Activated CD8-positive, alpha-beta T cell treated with anti-CD3 and anti-CD28 coated beads for 36 hours (primary cell): ENCODE data around the gene TM6SF1. TPM values are rescaled to one million over a fixed set of nuclear protein-coding genes. Genes with fewer than 3 reads are reported as not detected.
"Not testable (repeated sequence)": the region's sequence is repeated elsewhere in the genome, so short reads cannot be mapped to it uniquely, and the experiment has no call there.

Experiments used
- ATAC-seq: fragments of 200-7000 bp; cut with Tn5 transposase; one replicate; pipeline ENCODE4 v1.10.0; 2021; ENCODE audit warnings: mild to moderate bottlenecking, moderate library complexity
- CTCF ChIA-PET: fragments of 350-600 bp; sonication (Branson Sonifier 250); formaldehyde crosslinking; loops from one replicate; lab custom pipeline; 2021; ENCODE audit warnings: antibody characterized with exemption; lab: Charles Lee
- POLR2A ChIA-PET: fragments of 350-600 bp; sonication (Branson Sonifier 250); formaldehyde crosslinking; loops from one replicate; lab custom pipeline; 2021; ENCODE audit warnings: antibody characterized with exemption; lab: Charles Lee
- DNase-seq: peaks from one replicate; pipeline ENCODE4 v3.0.0-alpha.2; 2020
- H3K27ac Mint-ChIP-seq: one replicate; pipeline ENCODE4 v1.8.0; 2021; ENCODE audit warnings: mild to moderate bottlenecking, mixed read lengths
- H3K27me3 Mint-ChIP-seq: one replicate; pipeline ENCODE4 v1.8.0; 2021; ENCODE audit warnings: mixed read lengths
- H3K36me3 Mint-ChIP-seq: one replicate; pipeline ENCODE4 v1.8.0; 2021; ENCODE audit warnings: low read depth, mixed read lengths
- H3K4me1 Mint-ChIP-seq: one replicate; pipeline ENCODE4 v1.8.0; 2021; ENCODE audit warnings: low read depth, mixed read lengths
- H3K4me3 Mint-ChIP-seq: one replicate; pipeline ENCODE4 v1.8.0; 2021; ENCODE audit warnings: mild to moderate bottlenecking, moderate library complexity, mixed read lengths
- H3K9me3 Mint-ChIP-seq: one replicate; pipeline ENCODE4 v1.8.0; 2021; ENCODE audit warnings: mixed read lengths
- intact Hi-C: fragments of 100-400 bp; cut with micrococcal nuclease; formaldehyde crosslinking; loops from one replicate; pipeline ENCODE4 v1.10.0; 2022
- total RNA-seq, 2 experiments: library from RNA; stranded (reverse); gene quantifications; one replicate each; pipeline ENCODE4 v1.2.3, GENCODE V29; 2021
- TF ChIP-seq, protein P1 (sequence below): fragments of 200-600 bp; IDR thresholded peaks from one replicate; pipeline ENCODE4 v1.8.0; 2022; ENCODE audit warnings: antibody characterized with exemption, mild to moderate bottlenecking

The TM6SF1 gene
- total RNA-seq, 2 experiments from 2014 or later, result 5.6 TPM

DNA sequence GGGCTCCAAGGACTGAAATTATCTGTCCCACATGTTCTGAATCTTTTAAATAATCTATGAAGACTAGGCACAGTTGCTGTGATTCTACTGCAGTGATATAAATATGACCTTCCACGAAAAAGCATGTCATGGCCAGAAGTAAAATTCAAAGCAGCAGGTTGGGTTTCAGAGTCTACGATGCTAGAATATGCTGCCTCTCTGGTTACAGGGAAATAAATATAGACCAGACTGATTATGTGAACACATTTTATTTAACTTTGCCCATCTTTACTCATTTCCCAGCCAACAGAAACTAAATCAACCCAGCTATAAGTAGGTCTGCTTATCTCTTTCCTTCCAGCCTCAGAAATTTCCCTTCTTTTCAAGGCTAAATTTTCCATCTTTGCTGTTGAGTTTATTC, 19.9 kb upstream of the TM6SF1 start:
- Mint-ChIP-seq H3K27ac (no peak overlapping the region), H3K9me3 (no peaks in the 10 kb centered on the region), H3K36me3 (no peaks in the 10 kb centered on the region), H3K27me3 (peaks cover 9% of the 10 kb centered on the region), H3K4me3 (no peak overlapping the region), H3K4me1 (peaks cover 6% of the 10 kb centered on the region)
- no peak for ATAC-seq
- CTCF ChIA-PET, result no interaction called here
- POLR2A ChIA-PET, result interaction anchor here (0.6 to 0.7 kb wide), 2 partner anchors 15 to 20 kb away, joined by 3 to 4 read pairs; partner anchors contain the start of gene BTBD1
- no peak for DNase-seq
- TF ChIP-seq, protein P1, sequence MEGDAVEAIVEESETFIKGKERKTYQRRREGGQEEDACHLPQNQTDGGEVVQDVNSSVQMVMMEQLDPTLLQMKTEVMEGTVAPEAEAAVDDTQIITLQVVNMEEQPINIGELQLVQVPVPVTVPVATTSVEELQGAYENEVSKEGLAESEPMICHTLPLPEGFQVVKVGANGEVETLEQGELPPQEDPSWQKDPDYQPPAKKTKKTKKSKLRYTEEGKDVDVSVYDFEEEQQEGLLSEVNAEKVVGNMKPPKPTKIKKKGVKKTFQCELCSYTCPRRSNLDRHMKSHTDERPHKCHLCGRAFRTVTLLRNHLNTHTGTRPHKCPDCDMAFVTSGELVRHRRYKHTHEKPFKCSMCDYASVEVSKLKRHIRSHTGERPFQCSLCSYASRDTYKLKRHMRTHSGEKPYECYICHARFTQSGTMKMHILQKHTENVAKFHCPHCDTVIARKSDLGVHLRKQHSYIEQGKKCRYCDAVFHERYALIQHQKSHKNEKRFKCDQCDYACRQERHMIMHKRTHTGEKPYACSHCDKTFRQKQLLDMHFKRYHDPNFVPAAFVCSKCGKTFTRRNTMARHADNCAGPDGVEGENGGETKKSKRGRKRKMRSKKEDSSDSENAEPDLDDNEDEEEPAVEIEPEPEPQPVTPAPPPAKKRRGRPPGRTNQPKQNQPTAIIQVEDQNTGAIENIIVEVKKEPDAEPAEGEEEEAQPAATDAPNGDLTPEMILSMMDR, result no peak
- intact Hi-C loops, result no loop called here

DNA sequence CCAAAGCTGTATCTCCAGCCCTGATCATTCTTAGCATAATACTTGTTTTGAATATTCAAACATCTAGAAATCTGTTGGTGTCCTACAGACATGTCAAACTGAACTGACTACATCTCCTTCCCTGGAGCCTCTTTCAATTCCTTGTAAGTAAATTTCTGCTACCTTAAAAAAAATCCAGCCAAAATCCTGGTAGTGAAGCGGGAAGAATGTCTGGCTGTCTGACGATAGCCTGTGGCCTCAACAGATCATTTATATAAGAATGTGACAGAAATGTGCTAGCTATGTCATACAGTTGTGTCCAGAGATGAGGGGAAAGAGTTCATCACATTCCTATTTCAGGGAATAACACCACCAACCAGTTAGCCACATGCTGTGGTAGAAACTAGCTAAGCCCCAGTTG, 18.6 kb upstream of the TM6SF1 start:
- ATAC-seq, result no peak
- TF ChIP-seq, protein P1, result no peak
- H3K27ac Mint-ChIP-seq, result no peak overlapping the region
- CTCF ChIA-PET, result no interaction called here
- DNase-seq, result no peak
- peaks cover 9% of the 10 kb centered on the region for H3K4me1 Mint-ChIP-seq
- no peaks in the 10 kb centered on the region for H3K36me3 Mint-ChIP-seq
- peaks cover 6% of the 10 kb centered on the region for H3K27me3 Mint-ChIP-seq
- no peaks in the 10 kb centered on the region for H3K9me3 Mint-ChIP-seq
- no peak overlapping the region for H3K4me3 Mint-ChIP-seq
- intact Hi-C loops, result no loop called here
- POLR2A ChIA-PET, result no interaction called here

DNA sequence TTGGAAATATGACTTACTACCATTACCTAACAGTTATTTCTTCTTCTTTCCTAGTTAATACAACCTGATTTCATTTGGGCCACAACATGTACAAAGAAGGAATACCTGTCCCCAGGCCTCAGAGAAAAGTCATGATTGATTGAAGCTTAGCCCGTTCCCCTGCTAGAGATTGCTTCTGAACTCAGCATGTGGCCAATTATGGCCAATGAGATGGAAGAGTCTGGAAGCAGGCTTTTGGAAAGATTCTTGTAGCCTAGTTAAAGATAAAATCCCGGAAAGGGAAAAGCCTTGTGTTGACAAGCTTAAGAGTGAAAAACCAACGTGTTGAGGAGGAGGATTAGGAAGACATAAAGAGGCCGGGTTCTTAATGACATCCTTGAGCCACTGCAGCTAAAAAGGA, 17.0 kb upstream of the TM6SF1 start:
- Mint-ChIP-seq H3K4me1 (peaks cover 9% of the 10 kb centered on the region), H3K27ac (no peak overlapping the region), H3K9me3 (no peaks in the 10 kb centered on the region), H3K27me3 (peaks cover 3% of the 10 kb centered on the region), H3K4me3 (no peak overlapping the region), H3K36me3 (no peaks in the 10 kb centered on the region)
- no peak for DNase-seq
- no peak for ATAC-seq
- POLR2A ChIA-PET, result no interaction called here
- TF ChIP-seq, protein P1, result no peak
- intact Hi-C loops, result no loop called here
- CTCF ChIA-PET, result no interaction called here

DNA sequence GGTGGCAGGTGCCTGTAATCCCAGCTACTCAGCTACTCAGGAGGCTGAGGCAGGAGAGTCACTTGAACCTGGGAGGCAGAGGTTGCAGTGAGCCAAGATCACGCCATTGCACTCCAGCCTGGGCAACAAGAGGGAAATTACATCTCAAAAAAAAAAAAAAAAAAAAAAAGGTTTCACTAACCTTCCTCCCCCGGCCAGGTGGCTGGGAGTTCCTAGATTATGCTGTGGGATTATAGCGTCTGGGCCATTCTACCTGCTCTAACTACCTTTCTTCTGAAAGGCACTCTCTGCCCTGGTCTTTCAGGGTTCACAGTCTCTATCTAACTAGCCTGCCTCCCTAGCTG, 15.5 kb upstream of the TM6SF1 start:
- POLR2A ChIA-PET, result interaction anchor here (0.6 kb wide), 1 partner anchor 81 kb away, joined by 3 read pairs; no protein-coding TSS in a partner anchor
- H3K36me3 Mint-ChIP-seq, H3K4me1 Mint-ChIP-seq, H3K4me3 Mint-ChIP-seq, H3K27me3 Mint-ChIP-seq, intact Hi-C loops, H3K9me3 Mint-ChIP-seq, DNase-seq, CTCF ChIA-PET: not testable (repeated sequence)
- ATAC-seq, result peak; percentile 55
- H3K27ac Mint-ChIP-seq, result peak overlapping the region; percentile 83

DNA sequence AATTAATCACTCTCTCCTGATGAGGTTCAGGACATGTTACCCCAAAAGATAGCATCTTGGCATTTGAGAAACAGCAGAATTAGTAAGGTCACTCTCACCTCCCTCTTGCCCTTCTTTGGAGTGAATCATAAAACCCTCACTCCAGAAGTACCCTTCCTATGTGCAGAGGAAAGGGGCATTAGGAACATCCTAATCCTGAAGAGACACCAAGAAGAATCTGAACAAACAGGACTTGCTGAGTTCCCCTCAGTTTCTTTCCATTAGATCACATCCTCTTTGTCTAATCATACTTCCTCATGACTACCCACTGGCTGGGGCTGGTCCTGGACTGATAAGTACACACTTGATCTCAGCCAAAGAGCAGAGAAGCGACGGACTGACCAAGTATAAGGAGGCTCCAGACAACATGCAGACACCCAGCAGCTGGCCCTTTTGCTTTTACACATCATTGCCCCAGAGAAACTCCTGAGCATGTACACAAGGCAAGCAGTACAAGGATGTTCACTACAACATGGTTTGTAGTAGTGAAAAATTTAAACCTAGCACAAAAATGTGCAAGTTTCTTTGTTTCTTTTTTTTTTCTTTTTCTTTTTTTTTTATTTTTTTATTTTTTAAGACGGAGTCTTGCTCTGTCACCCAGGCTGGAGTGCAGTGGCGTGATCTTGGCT, 15.0 kb upstream of the TM6SF1 start:
- peak; percentile 48 for DNase-seq
- H3K36me3 Mint-ChIP-seq, result no peaks in the 10 kb centered on the region
- H3K9me3 Mint-ChIP-seq, result no peaks in the 10 kb centered on the region
- ATAC-seq, result peak; percentile 93
- peaks cover 11% of the 10 kb centered on the region for H3K27me3 Mint-ChIP-seq
- H3K27ac Mint-ChIP-seq, result peak overlapping the region; percentile 83
- H3K4me3 Mint-ChIP-seq, result no peak overlapping the region
- CTCF ChIA-PET, result no interaction called here
- TF ChIP-seq, protein P1, result no peak
- intact Hi-C loops, result no loop called here
- POLR2A ChIA-PET, result interaction anchor here (0.6 kb wide), 1 partner anchor 81 kb away, joined by 3 read pairs; no protein-coding TSS in a partner anchor
- peaks cover 9% of the 10 kb centered on the region for H3K4me1 Mint-ChIP-seq
